ENCODE results near the gene BLOC1S4.

Gene BLOC1S4

DNA sequence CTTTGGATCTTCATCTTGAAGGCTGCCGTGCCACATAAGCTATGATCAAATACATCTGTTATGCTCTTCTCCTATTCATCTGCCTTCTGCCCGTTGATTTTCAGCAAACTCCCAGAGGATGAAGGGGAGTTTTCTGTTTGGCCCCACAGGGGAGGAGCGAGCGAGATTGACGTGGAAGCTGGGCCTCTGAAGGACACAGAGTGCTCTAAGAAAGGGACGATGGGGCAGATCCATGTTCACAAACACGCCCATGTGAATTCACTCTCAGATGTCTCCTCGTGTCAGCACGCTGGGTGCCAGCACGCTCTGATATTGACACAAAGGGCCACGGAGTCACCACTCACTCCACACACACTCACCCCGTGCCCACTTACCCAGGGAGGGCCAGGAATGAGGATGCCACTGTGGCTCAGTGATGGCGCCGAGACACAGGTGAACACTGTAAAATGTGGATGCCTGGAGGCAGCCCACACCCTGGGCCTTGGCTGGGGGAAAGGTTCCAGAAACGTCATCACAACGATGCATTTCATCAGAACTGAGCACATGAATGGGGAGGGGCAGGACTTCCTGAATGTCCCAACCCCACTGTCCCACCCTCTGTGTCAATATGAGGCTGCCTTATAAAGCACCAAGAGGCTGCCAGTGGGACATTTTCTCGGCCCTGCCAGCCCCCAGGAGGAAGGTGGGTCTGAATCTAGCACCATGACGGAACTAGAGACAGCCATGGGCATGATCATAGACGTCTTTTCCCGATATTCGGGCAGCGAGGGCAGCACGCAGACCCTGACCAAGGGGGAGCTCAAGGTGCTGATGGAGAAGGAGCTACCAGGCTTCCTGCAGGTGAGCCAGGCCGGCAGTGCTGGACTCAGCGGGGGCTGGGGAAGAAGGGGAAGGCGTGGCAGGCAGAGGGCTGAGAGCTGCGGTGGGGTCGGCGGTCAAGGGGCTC is 22.5 kb upstream of the BLOC1S4 start, which contains the start of gene S100P:
TSS of gene S100P (plus strand) at position 648 of the 946 bp plus-strand sequence. CDS start at position 703, 55 bp downstream.
- no peak for FAIRE-seq
- DNase-seq (ENCODE audit: insufficient read length) = no peak
- TF ChIP-seq TAF1 (IDR thresholded peaks at IDR 0.05; ENCODE audit: borderline replicate concordance, low read depth, low read length) (no peak), POLR2AphosphoS5 (IDR thresholded peaks at IDR 0.05; ENCODE audit: low read depth, low read length) (no peak), POLR2A (IDR thresholded peaks at IDR 0.05; ENCODE audit: low read depth, low read length) (no peak)

DNA sequence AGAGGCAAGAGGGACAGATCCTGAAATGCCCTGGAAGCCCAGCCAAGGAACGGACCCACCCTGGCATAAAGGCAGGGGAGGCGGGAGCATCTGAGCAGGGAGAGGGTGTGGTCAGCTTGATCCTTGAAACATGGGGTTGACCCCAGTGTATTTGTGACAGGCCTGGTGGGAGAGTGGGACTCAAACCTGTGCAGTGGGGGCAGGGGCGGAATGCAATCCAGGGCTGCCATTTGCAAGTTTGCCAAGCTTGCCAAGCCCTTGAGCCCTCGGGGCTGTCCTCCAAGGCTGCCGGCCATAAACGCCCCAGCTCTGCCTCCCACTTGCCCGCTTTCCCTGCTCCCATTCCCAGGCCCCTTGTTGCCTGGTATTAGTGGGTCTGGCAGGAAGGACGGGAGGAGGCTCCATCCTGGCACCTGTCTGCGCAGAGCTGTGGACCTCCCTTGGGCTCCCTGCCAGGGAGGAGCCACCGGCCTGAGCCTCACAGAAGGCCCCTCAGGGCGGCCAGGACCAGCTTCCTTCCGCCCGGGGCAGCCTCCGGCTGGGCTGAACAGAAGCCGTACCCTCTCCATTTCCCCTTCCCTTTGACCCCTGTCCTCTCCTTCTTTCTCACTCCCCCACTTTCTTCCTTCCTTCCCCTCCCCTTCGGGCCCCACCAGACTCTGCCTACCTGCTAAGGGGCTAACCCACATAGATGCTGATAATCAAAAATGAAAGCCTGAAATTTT is 21.6 kb upstream of the BLOC1S4 start:
- DNase-seq (ENCODE audit: insufficient read length) = no peak
- no peak for FAIRE-seq
- TF ChIP-seq POLR2A (IDR thresholded peaks at IDR 0.05; ENCODE audit: low read depth, low read length) = no peak
- TF ChIP-seq POLR2AphosphoS5 (IDR thresholded peaks at IDR 0.05; ENCODE audit: low read depth, low read length) = no peak
- no peak for TF ChIP-seq TAF1 (IDR thresholded peaks at IDR 0.05; ENCODE audit: borderline replicate concordance, low read depth, low read length)

DNA sequence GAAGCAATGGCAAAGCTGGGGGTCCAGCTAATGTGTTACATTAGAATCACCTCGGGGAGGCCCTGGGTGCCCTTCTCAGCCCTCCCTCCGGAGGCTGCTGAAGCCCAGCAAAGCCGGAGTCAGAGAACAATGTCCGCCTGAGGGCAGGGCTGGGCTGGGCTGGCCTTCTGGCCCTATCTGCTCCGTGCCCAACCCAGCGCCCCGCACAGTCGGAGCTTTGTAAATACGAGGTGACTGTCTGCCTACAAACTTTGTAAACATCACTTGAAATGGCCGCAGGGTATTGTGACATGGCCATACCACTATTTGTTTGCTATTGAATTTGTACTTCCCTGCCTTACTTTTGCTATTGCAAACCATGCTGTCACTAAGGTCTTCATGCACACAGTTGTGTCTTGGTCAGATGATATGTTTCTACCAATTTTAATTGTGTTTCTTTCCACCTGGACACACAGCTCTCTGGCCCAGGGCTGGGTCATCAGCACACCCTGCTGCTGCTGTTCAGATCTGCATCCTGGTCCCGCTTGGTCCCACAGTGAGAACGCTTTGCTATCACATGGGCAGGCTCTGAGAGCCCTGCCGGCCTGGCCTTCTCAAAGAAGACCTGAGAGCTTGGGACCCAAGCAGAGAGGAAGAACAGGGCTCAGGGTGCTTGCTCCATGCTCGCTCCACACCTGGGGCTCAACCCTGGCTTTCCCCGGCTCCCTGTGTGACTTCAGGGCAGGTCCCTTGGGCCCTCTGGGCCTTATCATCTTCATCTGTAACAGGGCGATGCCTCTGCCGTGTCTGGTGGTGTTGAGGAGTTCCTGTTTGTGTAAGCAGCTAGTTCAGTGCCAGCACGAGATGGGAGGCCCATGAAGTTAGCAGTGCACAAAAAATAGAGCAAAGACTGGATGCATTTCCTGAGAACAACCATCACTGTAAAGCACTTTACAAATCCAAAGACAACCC is 20.0 kb upstream of the BLOC1S4 start:
- DNase-seq (ENCODE audit: insufficient read length) = no peak
- no peak for FAIRE-seq
- TF ChIP-seq POLR2AphosphoS5 (IDR thresholded peaks at IDR 0.05; ENCODE audit: low read depth, low read length) = no peak
- TF ChIP-seq TAF1 (IDR thresholded peaks at IDR 0.05; ENCODE audit: borderline replicate concordance, low read depth, low read length) = no peak
- no peak for TF ChIP-seq POLR2A (IDR thresholded peaks at IDR 0.05; ENCODE audit: low read depth, low read length)

DNA sequence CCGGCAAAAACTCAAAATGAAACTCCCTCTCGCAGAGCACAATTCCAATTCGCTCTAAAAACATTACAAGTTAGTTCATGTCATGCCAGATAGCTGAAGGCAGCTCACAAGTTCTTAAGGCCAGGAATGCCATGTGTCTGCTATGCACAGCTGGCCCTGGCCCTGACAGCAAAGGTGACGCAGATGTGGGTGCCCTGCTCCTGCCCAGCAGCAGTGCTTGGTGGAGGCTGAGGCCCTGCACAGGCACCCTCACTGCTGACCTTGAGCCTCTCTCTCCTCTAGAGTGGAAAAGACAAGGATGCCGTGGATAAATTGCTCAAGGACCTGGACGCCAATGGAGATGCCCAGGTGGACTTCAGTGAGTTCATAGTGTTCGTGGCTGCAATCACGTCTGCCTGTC is 19.4 kb upstream of the BLOC1S4 start:
- FAIRE-seq (no peak), DNase-seq (ENCODE audit: insufficient read length) (no peak)
- TF ChIP-seq POLR2A (IDR thresholded peaks at IDR 0.05; ENCODE audit: low read depth, low read length) = peak; percentile 63; the same call in 1 of the 2 replicates
- TF ChIP-seq TAF1 (IDR thresholded peaks at IDR 0.05; ENCODE audit: borderline replicate concordance, low read depth, low read length) = no peak

DNA sequence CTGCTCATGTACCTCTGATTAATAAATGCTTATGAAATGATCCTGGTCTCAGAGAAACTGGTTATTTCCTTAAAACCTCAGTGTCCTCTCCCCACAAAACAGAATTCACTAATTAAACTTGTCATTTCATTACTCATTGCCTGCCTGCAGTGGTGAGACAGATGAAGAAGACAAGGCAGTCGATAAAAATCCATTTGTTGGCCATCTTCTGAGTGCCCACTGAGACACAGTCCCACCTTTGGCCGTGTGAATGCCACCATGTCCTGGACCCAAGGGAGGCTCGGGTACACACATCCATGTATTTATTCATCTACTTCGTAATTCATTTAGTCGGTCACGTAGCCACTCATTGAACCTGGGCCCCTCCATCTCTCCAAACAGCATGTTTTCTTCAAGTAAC is 18.8 kb upstream of the BLOC1S4 start:
- DNase-seq (ENCODE audit: insufficient read length) (no peak), FAIRE-seq (no peak)
- TF ChIP-seq POLR2A (IDR thresholded peaks at IDR 0.05; ENCODE audit: low read depth, low read length) = no peak
- TF ChIP-seq TAF1 (IDR thresholded peaks at IDR 0.05; ENCODE audit: borderline replicate concordance, low read depth, low read length) = no peak
- no peak for TF ChIP-seq POLR2AphosphoS5 (IDR thresholded peaks at IDR 0.05; ENCODE audit: low read depth, low read length)

DNA sequence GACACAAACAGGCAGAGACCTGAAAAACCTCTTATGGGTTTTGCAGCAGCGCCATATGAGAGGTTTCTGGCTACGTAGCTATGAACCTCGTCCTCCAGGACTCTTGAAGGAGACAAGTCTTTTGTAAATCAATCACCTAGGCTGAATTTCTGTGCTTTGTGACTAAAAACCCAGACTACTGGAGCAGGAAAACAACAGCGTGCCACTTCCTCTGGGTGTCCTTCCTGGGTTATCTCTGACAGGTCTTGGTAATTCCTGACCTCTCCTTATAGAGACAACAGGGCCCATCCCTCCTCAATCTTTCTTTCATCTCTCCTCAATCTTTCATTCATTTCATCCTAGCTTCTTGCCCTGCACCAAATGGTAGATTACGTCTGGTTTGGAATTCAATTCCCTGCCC is 16.6 kb upstream of the BLOC1S4 start:
- no peak for TF ChIP-seq TAF1 (IDR thresholded peaks at IDR 0.05; ENCODE audit: borderline replicate concordance, low read depth, low read length)
- TF ChIP-seq POLR2A (IDR thresholded peaks at IDR 0.05; ENCODE audit: low read depth, low read length) = no peak
- no peak for TF ChIP-seq POLR2AphosphoS5 (IDR thresholded peaks at IDR 0.05; ENCODE audit: low read depth, low read length)
- DNase-seq (ENCODE audit: insufficient read length) (no peak), FAIRE-seq (no peak)

DNA sequence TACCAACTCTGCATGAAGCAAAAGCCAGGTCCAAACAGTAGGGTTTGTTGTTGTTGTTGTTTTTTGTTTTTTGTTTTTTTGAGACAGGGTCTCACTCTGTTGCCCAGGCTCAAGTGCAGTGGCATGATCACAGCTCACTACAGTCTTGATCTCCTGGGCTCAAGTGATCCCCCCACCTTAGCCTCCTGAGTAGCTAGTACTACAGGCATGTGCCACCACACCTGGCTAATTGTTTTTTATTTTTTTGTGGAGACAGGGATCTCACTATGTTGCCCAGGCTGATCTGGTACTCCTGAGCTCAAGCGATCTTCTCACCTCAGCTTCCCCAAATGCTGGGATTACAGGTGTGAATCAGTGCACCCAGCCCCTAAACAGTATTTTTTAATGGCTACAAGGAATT is 16.1 kb upstream of the BLOC1S4 start:
- DNase-seq (ENCODE audit: insufficient read length) (no peak), FAIRE-seq (no peak)
- TF ChIP-seq TAF1 (IDR thresholded peaks at IDR 0.05; ENCODE audit: borderline replicate concordance, low read depth, low read length) = no peak
- no peak for TF ChIP-seq POLR2AphosphoS5 (IDR thresholded peaks at IDR 0.05; ENCODE audit: low read depth, low read length)
- no peak for TF ChIP-seq POLR2A (IDR thresholded peaks at IDR 0.05; ENCODE audit: low read depth, low read length)

DNA sequence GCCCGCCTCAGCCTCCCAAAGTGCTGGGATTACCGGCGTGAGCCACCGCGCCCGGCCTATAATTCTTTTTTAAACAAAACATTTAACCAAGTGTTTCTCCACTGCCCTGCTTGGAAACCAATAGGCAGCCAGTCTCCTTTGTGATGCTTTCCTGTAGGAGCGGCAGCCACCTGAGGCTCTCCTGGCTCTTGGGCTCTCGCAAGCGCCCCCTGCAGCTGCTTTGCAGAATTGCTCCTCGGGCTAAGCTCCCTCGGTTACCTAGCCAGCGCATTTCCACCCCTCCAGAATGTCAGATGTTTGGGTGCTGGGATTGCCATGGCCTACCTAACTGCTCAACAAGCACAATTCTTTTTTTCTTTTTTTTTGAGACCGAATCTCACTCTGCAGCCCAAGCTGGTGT is 14.6 kb upstream of the BLOC1S4 start:
- FAIRE-seq (no peak), DNase-seq (ENCODE audit: insufficient read length) (no peak)
- TF ChIP-seq TAF1 (IDR thresholded peaks at IDR 0.05; ENCODE audit: borderline replicate concordance, low read depth, low read length) (no peak), POLR2A (IDR thresholded peaks at IDR 0.05; ENCODE audit: low read depth, low read length) (no peak), POLR2AphosphoS5 (IDR thresholded peaks at IDR 0.05; ENCODE audit: low read depth, low read length) (no peak)

DNA sequence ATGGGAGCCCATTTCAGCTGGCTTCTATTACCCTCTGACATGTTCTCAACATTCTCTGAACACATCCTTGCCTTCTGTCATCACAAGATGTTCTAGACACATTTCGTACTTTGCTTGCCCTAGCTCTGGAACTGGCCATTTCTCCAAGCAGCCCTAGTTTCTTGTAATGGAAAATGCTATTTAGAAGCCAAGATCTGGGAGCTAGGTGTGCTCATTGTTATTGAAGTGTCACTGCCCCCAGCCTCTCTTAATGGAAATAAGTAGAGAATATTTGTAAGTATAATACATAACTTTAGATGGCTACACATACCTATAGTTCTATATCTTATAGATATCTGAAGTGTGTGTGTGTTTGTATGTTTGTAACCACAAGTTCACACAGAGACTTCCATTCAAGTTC is 13.2 kb upstream of the BLOC1S4 start:
- DNase-seq (ENCODE audit: insufficient read length) (no peak), FAIRE-seq (no peak)

DNA sequence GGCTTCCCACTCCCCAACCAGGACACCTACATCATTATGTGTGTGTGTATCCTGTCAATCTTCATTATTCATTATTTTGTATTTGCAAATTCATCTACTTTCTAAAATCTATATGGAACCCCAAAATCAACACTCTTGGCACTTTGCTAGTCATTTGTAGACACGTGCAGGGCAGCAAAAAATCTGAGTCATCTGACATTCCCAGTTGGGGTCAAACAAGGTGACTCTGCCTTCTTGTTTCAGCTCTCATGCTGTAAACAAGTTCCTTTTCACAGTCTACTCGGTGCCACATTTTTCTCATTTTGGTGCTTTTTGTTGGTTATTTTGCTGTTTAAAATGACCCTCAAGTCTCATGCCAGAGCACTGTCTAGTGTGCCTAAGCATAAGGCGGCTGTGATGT is 12.2 kb upstream of the BLOC1S4 start:
- TF ChIP-seq POLR2A (IDR thresholded peaks at IDR 0.05; ENCODE audit: low read depth, low read length) = no peak
- no peak for TF ChIP-seq POLR2AphosphoS5 (IDR thresholded peaks at IDR 0.05; ENCODE audit: low read depth, low read length)
- no peak for TF ChIP-seq TAF1 (IDR thresholded peaks at IDR 0.05; ENCODE audit: borderline replicate concordance, low read depth, low read length)
- FAIRE-seq (no peak), DNase-seq (ENCODE audit: insufficient read length) (no peak)

More for the DNA sequence above, 13.2 kb upstream of the BLOC1S4 start:
- TF ChIP-seq TAF1 (IDR thresholded peaks at IDR 0.05; ENCODE audit: borderline replicate concordance, low read depth, low read length) = no peak
- no peak for TF ChIP-seq POLR2AphosphoS5 (IDR thresholded peaks at IDR 0.05; ENCODE audit: low read depth, low read length)
- TF ChIP-seq POLR2A (IDR thresholded peaks at IDR 0.05; ENCODE audit: low read depth, low read length) = no peak

DNA sequence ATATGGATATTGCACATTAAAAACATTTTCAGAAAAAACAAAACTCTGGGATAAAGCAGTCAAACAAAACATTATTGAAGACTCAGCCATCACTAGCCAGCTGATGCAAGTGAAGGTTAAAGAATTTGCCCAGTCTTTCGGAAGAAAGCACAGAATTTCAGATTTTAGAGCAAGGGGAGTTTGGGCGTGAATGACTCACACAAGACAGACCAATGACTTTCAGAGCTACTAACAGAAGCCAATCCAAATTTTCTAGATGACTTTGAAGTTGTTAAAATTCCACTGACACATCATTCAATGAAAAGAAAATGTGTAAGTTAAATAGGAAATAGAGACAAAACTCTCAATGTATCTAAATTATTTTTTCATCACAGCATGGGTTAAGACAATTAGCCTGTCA is 10.3 kb upstream of the BLOC1S4 start:
- FAIRE-seq (no peak), DNase-seq (ENCODE audit: insufficient read length) (no peak)
- no peak for TF ChIP-seq TAF1 (IDR thresholded peaks at IDR 0.05; ENCODE audit: borderline replicate concordance, low read depth, low read length)
- TF ChIP-seq POLR2AphosphoS5 (IDR thresholded peaks at IDR 0.05; ENCODE audit: low read depth, low read length) = no peak
- TF ChIP-seq POLR2A (IDR thresholded peaks at IDR 0.05; ENCODE audit: low read depth, low read length) = no peak
